ENCODE data around the gene TMEM156.

GRCh38 chr4:38920186-38920585, 112.0 kb downstream of the TMEM156 start:
- TF ChIP-seq CTCF (conservative IDR thresholded peaks at IDR 0.05 in 1 of 2, IDR thresholded peaks at IDR 0.05 in 1 of 2; ENCODE audit: extremely low read depth in 1 of 2, insufficient read depth in 1 of 2, low read depth in 1 of 2, low read length in 2 of 2) = no peak
- no peak for TF ChIP-seq EZH2 (IDR thresholded peaks at IDR 0.05; ENCODE audit: borderline replicate concordance, low read length)

All from mammary epithelial cell (primary cell).